AG09319 (cell line): ENCODE data around the gene PATE1.
"Not testable (repeated sequence)": the region's sequence is repeated elsewhere in the genome, so short reads cannot be mapped to it uniquely, and the experiment has no call there.

Source experiments
- DNase-seq: peaks from one replicate; pipeline ENCODE4 v3.0.0-alpha.2; 2010; ENCODE audit warnings: low read depth; ENCODE audit errors: extremely low read depth
- CTCF ChIP-seq: IDR thresholded peaks from 2 replicates; pipeline ENCODE4 v1.5.1; 2011; ENCODE audit warnings: low read depth, mild to moderate bottlenecking, inconsistent platforms, low read length, moderate library complexity

PATE1 gene, protein sequence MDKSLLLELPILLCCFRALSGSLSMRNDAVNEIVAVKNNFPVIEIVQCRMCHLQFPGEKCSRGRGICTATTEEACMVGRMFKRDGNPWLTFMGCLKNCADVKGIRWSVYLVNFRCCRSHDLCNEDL

GRCh38 chr11:125745979-125746378, at the start of gene PATE1:
Gene PATE1 (plus strand): TSS chr11:125746279. CDS start chr11:125746305, 26 bp downstream.
- DNase-seq = no peak
- TF ChIP-seq CTCF = no peak

DNA sequence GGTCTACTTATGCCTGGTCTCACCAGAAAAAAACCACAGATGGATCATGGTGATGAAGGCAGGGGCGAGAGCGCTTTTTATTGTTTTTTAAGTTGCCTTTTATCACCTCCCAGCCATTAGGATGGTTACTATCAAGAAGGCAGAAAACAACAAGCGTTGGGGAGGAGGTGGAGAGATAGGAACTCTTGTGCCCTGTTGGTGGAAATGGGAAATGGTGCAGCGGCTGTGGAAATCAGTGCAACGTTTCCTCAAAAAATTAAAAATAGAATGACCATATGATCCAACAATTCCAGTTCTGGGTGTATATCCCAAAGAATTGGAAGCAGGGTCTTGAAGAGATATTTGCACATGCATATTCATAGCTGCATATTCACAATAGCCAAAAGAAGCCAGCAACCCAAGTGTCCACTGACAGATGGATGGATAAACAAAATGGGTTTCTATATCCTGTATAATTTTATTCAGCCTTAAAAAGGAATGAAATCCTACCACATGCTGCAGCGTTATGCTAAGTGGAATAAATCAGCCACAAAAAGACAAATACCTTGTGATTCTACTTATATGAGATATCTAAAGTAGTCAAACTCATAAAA, 45.0 kb upstream of the PATE1 start:
- no peak for DNase-seq
- TF ChIP-seq CTCF = no peak

DNA sequence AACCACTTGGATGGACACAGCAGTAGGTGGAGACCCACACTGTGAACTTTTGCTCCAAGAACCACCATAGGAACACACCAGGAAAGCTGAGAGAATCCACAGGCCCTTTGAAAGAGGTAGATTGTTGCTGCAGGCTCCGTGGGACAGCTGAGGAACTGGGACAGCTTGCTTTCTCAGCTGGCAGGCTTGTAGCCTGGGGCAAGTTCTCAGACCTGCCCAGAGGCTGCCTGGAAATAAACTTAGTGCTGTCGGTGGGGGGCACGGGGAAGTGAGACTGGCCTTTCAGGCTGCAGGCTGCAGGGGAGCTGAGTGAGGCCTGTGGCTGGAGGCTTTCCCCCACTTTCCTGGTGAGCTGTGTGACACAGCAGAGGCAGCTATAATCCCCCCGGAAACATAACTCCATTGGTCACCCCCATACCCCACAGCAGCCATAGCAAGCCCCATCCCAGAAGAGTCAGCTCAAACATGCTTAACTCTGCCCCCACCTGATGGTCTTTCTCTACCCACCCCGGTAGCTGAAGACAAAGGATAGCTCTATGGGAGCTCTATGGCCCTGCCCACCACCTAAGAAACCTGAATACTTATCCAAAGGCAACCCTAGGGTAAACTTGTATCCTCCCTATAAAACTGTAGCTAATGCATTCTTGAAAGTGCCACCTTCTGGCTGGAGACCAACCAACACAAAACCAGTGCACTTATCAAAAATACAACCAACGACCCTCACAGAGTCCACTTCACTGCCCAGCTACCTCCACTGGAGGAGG, 44.0 kb upstream of the PATE1 start:
- DNase-seq = no peak
- no peak for TF ChIP-seq CTCF

DNA sequence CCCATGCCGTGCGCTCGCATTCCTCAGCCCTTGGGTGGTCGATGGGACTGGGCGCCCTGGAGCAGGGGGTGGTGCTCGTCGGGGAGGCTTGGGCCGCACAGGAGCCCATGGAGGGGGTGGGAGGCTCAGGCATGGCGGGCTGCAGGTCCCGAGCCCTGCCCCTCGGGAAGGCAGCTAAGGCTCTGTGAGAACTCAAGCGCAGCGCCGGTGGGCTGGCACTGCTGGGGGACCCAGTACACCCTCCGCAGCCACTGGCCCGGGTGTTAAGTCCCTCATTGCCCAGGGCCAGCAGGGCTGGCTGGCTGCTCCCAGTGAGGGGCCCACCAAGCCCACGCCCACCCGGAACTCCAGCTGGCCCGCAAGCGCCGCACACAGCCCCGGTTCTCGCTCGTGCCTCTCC, 41.4 kb upstream of the PATE1 start:
- DNase-seq = not testable (repeated sequence)

- TF ChIP-seq CTCF = no peak
- no peak for DNase-seq
Observed at GRCh38 chr11:125720781-125721180, 25.3 kb upstream of the PATE1 start.

DNA sequence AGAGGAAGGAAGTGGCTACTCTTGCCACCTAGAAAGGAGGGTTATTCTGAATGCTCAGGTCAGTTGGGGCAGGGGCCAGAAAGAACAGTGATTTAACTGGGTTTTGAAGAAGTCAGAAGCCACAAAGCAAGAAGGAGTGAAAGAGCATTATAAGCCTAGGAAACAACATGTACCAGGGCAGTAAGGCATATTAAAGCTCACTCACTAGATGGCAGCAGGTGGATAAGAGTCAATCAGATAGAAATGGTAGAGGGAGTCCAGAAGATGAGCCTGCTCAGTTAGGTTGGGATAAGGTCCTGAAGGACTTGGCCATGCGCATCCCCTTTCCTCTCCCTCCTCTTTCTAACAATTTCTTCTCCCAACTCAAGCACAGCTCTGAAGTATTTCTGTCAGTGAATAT, 22.0 kb upstream of the PATE1 start:
- no peak for TF ChIP-seq CTCF
- no peak for DNase-seq

GRCh38 chr11:125728969-125729368, 17.1 kb upstream of the PATE1 start:
- TF ChIP-seq CTCF = no peak
- no peak for DNase-seq

DNA sequence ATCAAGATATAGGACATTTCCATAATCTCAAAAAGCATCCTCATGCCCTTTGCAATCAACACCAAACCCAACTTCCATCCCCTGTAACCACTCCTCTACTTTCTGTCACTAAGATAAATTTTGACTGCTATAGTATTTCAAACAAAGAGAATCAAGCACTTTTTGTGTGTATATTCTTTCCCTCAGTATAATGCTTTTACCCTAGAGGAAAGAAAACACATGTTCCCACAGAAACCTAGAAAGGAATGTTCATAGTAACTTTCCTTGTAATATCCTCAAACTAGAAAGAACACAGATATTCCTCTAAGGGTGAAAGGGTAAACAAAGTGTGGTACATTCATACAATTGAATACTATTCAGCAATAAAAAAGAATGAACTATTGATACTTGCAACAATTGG, 5.5 kb upstream of the PATE1 start:
- no peak for TF ChIP-seq CTCF
- DNase-seq = no peak
